ENCODE data around the gene MAPK14.

MAPK14 gene

GRCh38 chr6:36035225-36035624 is 7.6 kb downstream of the MAPK14 start:
- DNase-seq (ENCODE audit: low spot score): no peak

DNA sequence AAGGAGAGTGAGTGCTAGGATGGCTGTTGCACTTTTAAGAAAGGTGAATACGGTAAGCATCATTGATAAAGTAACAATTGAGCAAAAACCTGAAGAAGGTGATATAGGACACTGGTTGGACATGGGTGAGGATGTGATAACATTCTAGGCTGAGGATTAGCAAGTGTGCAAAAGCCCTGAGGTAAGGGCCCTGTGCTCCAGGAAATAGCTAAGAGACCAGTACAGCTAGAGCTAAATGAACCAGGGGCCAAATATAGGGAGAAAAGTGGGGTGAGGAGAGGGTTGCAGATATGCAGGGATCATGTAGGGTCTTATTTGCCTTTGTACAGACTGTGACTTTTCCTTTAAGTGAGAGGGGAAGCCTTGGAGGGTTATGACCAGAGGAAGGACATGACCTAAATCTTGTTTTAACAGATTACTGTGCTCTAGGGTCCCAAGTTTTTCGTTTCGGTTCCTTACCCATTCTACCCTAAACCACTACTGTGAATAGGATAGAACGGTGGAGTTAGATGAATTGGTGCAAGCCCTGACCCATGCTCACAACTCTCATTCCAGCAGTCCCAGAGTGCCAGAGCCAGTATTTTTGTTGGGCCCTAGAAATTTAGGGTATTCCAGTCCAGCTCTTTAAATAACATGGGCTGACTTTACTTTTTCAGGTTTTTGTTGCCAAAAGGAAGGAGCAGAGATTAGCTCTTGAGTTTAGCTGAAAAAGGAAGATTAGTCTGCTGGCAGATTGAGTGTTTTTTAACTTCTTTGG is 10.7 kb downstream of the MAPK14 start:
- no peak for DNase-seq (ENCODE audit: low spot score)

GRCh38 chr6:36039112-36039511 is 11.5 kb downstream of the MAPK14 start:
- DNase-seq (ENCODE audit: low spot score): no peak

- DNase-seq (ENCODE audit: low spot score): no peak
Observed at GRCh38 chr6:36040958-36041357, 13.3 kb downstream of the MAPK14 start.

DNA sequence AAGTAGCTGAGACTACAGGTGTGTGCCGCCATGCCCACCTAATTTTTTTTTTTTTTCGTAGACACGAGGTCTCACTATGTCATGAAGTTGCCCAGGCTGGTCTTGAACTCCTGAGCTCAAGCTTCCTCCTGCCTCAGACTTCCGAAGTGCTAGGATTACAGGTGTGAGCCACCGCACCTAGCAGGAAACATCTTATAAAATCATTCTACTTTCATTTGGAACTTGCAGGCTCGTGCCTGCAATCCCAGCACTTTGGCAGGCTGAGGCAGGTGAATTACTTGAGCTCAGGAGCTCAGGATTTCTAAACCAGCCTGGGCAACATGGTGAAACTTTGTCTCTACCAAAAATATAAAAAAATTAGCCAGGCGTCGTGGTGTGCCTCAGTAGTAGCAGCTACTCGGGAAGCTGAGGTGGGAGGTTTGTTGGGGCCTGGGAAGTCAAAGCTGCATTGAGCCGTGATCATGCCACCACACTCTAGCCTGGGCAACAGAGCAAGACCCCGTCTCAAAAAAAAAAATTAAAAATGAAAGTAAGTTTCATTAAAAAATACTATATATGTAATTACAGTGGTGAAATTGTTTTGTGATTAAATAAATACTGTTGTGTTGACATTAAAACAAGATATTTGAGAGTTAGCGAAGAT is 15.1 kb downstream of the MAPK14 start:
- DNase-seq (ENCODE audit: low spot score): no peak

- no peak for DNase-seq (ENCODE audit: low spot score)
Observed at GRCh38 chr6:36049582-36049981, 22.0 kb downstream of the MAPK14 start.

GRCh38 chr6:36050305-36050704 is 22.7 kb downstream of the MAPK14 start:
- DNase-seq (ENCODE audit: low spot score): no peak

DNA sequence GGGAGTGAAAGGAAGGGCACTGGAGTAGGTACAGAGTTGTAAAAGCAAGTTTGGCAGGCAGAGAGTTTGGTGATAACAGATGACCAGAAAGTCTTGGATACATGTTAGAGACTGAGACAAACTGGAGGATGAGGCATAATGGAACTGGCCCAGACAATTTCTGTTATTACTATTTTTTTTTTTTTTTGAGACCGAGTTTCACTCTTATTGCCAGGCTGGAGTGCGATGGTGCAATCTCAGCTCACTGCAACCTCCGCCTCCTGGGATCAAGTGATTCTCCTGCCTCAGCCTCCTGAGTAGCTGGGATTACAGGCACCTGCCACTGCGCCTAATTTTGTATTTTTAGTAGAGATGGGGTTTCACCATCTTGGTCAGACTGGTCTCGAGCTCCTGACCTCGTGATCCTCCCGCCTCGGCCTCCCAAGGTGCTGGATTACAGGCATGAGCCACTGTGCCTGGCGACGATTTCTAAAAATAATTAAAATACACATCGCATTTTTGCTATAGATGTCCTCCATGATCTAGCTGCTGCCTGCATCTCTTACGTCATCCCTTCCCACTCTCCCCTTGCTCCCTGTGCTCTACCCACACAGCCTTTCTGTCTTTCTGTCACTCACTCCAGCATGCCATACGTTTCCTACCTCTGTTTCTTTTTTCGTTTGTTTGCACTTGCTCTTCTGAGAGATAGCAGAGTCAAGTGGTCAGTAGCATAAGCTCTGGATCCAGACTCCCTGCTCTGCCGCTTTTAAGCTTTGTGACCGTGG is 23.5 kb downstream of the MAPK14 start:
- no peak for DNase-seq (ENCODE audit: low spot score)

DNA sequence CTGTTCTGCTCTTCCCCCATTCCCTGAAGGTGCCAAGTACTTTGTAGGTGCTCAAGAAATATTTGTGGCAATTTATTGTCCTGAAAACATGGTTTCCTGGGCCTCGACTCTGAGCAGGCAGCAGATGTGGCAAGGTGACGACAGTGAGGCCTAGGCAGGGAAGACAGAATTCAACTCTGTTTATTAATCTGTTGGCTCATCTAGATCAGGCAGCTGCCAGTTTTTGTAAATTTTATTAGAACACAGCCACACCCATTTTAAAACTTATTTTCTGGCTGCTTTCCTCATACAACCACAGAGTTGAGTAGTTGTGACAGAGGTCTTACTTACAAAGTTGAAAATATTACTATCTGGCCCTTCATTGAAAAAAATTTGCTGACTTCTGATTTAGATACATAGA is 24.5 kb downstream of the MAPK14 start:
- DNase-seq (ENCODE audit: low spot score): no peak

- peak; percentile 48 for DNase-seq (ENCODE audit: low spot score)
Observed at GRCh38 chr6:36053878-36054277, 26.3 kb downstream of the MAPK14 start.

DNA sequence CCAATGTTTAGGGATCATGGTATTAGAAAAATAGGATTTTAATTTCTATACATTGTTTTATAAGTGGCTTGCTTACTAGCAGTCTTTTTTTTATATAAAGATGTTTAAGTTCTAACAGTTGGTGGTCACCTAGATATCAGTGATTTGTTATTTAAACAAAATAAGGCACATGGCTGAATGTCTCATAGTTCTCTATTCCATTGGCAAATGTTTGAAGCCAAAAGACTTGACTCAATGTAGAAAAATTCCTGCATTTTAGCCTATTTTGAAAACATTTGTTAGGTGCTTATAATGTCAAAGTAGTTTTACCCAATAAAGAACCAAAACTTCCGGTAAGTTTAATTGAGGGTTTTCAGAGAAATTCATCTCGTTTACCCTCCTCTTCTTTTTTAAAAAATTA is 26.8 kb downstream of the MAPK14 start:
- DNase-seq (ENCODE audit: low spot score): no peak

DNA sequence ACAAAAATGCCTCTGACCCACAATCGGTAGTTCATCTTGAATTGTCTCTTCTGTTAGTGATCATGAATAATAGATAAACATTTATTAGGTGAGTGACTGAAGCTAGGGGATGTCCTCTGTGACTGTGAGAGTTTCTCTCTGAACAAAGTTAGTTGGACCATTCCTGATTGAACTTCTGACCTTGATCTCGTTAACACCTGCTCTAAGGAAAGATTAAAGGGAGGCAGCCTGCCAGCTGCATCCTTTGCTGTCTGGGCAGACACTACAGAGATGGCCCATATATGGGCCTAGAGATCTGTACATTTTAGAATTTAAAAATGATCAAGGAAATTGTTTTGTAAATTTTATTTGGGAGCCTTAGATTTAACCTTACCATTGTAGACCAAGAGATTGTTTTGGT is 27.3 kb downstream of the MAPK14 start:
- peak; percentile 32 for DNase-seq (ENCODE audit: low spot score)

DNA sequence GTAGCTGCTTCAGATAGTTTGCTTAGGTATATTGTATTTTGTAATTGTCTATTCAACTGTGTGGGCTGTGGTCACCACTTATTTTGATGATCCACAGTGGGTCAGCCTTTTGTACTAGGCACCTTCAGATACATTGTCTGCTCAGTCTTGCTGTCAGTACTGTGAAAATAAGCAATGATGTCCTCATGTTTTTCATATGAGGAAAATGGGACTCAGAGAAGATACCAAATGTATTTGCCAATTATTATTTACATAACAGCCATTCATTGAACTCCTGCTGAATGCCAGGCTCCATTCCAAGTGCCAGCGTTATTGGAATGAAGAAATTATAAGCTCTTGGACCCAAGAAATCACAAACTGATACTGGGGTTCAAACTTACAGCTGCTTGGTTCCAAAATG is 28.6 kb downstream of the MAPK14 start:
- DNase-seq (ENCODE audit: low spot score): no peak

- no peak for DNase-seq (ENCODE audit: low spot score)
Observed at GRCh38 chr6:36061236-36061635, 33.6 kb downstream of the MAPK14 start.

GRCh38 chr6:36062247-36062646 is 34.6 kb downstream of the MAPK14 start:
- no peak for DNase-seq (ENCODE audit: low spot score)

- no peak for DNase-seq (ENCODE audit: low spot score)
Observed at GRCh38 chr6:36063318-36064060, 35.9 kb downstream of the MAPK14 start.

- DNase-seq (ENCODE audit: low spot score): no peak
Observed at GRCh38 chr6:36064770-36065396, 37.3 kb downstream of the MAPK14 start.

DNA sequence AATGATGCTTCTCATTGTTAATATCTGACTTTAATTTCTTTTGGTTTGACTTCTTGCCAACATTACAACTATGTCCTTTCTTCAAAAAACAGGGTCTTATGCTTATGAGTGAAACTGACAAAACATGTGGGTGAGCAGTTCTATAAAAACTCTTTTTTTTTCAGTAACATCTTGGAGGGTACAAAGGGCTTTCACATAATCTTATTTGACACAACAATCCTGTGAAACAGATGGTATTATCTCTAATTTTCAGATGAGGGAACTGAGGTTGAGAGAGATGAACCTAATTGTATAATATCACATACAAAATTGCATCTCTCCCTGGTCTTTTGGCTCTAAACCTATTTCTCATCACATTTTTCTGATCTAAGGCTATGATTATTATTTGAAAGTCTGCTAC is 38.3 kb downstream of the MAPK14 start:
- no peak for DNase-seq (ENCODE audit: low spot score)

DNA sequence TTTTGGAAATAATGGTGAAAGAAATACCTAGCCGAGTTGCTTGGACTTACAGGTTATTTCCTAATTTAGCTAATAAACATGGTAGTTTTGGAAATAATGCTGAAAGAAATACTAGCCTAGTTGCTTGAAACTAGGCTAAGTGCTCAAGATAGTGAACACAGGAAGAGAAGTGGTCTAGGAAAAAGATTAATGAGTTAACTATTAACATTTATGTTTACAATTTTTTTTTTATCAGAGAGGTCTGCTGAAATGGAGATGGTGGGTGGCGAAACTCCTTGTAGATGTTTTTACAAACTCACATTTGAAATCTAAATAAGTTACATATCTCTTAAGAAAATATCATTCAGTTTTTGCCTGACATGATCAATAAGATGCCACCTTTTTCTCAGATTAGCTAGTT is 39.2 kb downstream of the MAPK14 start:
- DNase-seq (ENCODE audit: low spot score): no peak

- DNase-seq (ENCODE audit: low spot score): no peak
Observed at GRCh38 chr6:36067374-36068011, 39.9 kb downstream of the MAPK14 start.

DNA sequence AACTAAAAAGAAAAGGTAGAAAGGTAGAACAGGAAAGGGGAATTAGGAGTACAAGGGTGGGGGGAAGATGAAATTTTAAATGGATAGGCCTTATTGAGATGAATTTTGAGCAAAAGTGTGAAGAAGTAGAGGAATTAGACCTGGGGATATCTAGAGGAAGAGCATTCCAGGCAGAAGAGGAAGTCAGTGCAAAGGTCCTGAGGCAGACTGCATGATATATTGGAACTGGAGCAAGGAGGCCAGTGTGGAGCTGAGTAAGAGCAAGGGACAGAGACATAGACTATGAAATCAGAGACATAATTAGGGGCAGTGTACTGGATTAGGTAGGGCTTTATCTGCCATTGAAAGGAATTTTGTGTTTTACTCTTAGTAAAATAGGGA is 40.4 kb downstream of the MAPK14 start:
- no peak for DNase-seq (ENCODE audit: low spot score)

Data from SK-N-DZ (cell line).